GM12878 (cell line): ENCODE measurements around the gene ZNF213.

Source experiments
- CEBPZ ChIP-seq: fragments of 150-350 bp; IDR thresholded peaks from 2 replicates; pipeline ENCODE4 v1.6.1; 2016; ENCODE audit warnings: low read depth, low read length
- EP300 ChIP-seq, 2 experiments: fragments of 150-350 bp in 1 of 2; IDR thresholded peaks; 2 replicates each; pipeline ENCODE4 v1.6.1; 2011 to 2012; ENCODE audit warnings: low read depth in 2 of 2, low read length in 2 of 2, borderline replicate concordance in 1 of 2, improper control_type of control experiment in 1 of 2, inconsistent platforms in 1 of 2; ENCODE audit not compliant: control insufficient read depth in 1 of 2
- MEF2A ChIP-seq: IDR thresholded peaks from 2 replicates; pipeline ENCODE4 v1.6.1; 2011; ENCODE audit warnings: low read depth, mild to moderate bottlenecking, low read length, moderate library complexity; ENCODE audit not compliant: insufficient read depth
- NR2F1 ChIP-seq: fragments of 450-650 bp; conservative IDR thresholded peaks from 2 replicates; pipeline ENCODE4 v1.6.1; 2017; ENCODE audit warnings: mild to moderate bottlenecking
- NRF1 ChIP-seq: conservative IDR thresholded peaks from 2 replicates; pipeline ENCODE4 v1.6.1; 2011; ENCODE audit warnings: mild to moderate bottlenecking, low read depth, low read length, improper control_type of control experiment
- POLR2A ChIP-seq: IDR thresholded peaks from 2 replicates; pipeline ENCODE4 v1.6.1; 2011; ENCODE audit warnings: low read depth, mild to moderate bottlenecking, low read length
- POLR2AphosphoS5 ChIP-seq: IDR thresholded peaks from 2 replicates; pipeline ENCODE4 v1.6.1; 2011; ENCODE audit warnings: mild to moderate bottlenecking, low read length, inconsistent platforms
- RCOR1 ChIP-seq: conservative IDR thresholded peaks from 2 replicates; pipeline ENCODE4 v1.6.1; 2012; ENCODE audit warnings: low read depth, low read length, improper control_type of control experiment
- TF ChIP-seq, protein P1 (sequence below), 3 experiments: IDR thresholded peaks in 2 of 3; conservative IDR thresholded peaks in 1 of 3; 2 replicates each; pipeline ENCODE4 v1.5.1; 2011; ENCODE audit warnings: low read depth in 3 of 3, low read length in 3 of 3, mild to moderate bottlenecking in 3 of 3, control low read depth in 2 of 3, moderate library complexity in 2 of 3, inconsistent platforms in 1 of 3, mixed read lengths in 1 of 3; ENCODE audit not compliant: control insufficient read depth in 2 of 3, insufficient read depth in 1 of 3; ENCODE audit errors: extremely low read depth in 1 of 3
- TF ChIP-seq, protein P2 (sequence below): fragments of 450-650 bp; conservative IDR thresholded peaks from 2 replicates; pipeline ENCODE4 v1.6.1; 2017; ENCODE audit warnings: mild to moderate bottlenecking, moderate library complexity

GRCh38 chr16:3123986-3124886, 10.6 kb upstream of the ZNF213 start:
- TF ChIP-seq RCOR1 (no peak), MEF2A (no peak), CEBPZ (no peak), POLR2AphosphoS5 (peak; percentile 81), POLR2A (peak; percentile 87), NRF1 (no peak), NR2F1 (peak; percentile 40), EP300 (IDR thresholded peaks at IDR 0.05; ENCODE audit: borderline replicate concordance in 1 of 2, control insufficient read depth in 1 of 2, low read depth in 2 of 2, low read length in 2 of 2) (no peak)
- TF ChIP-seq, protein P1, sequence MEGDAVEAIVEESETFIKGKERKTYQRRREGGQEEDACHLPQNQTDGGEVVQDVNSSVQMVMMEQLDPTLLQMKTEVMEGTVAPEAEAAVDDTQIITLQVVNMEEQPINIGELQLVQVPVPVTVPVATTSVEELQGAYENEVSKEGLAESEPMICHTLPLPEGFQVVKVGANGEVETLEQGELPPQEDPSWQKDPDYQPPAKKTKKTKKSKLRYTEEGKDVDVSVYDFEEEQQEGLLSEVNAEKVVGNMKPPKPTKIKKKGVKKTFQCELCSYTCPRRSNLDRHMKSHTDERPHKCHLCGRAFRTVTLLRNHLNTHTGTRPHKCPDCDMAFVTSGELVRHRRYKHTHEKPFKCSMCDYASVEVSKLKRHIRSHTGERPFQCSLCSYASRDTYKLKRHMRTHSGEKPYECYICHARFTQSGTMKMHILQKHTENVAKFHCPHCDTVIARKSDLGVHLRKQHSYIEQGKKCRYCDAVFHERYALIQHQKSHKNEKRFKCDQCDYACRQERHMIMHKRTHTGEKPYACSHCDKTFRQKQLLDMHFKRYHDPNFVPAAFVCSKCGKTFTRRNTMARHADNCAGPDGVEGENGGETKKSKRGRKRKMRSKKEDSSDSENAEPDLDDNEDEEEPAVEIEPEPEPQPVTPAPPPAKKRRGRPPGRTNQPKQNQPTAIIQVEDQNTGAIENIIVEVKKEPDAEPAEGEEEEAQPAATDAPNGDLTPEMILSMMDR (IDR thresholded peaks at IDR 0.05 in 2 of 3, conservative IDR thresholded peaks at IDR 0.05 in 1 of 3; ENCODE audit: control insufficient read depth in 2 of 3, extremely low read depth in 1 of 3, insufficient read depth in 1 of 3, low read depth in 3 of 3, low read length in 3 of 3) = peak; percentile 16 to 43 (median 30); a peak in 4 of 6 replicates
- TF ChIP-seq, protein P2, sequence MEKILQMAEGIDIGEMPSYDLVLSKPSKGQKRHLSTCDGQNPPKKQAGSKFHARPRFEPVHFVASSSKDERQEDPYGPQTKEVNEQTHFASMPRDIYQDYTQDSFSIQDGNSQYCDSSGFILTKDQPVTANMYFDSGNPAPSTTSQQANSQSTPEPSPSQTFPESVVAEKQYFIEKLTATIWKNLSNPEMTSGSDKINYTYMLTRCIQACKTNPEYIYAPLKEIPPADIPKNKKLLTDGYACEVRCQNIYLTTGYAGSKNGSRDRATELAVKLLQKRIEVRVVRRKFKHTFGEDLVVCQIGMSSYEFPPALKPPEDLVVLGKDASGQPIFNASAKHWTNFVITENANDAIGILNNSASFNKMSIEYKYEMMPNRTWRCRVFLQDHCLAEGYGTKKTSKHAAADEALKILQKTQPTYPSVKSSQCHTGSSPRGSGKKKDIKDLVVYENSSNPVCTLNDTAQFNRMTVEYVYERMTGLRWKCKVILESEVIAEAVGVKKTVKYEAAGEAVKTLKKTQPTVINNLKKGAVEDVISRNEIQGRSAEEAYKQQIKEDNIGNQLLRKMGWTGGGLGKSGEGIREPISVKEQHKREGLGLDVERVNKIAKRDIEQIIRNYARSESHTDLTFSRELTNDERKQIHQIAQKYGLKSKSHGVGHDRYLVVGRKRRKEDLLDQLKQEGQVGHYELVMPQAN = peak; percentile 92
